ENCODE results near the gene KANSL2.
A peak's percentile ranks its signal among the peaks of the same experiment; 100 is the strongest.
"Not testable (repeated sequence)": the region's sequence is repeated elsewhere in the genome, so short reads cannot be mapped to it uniquely, and the experiment has no call there.

The KANSL2 gene

DNA sequence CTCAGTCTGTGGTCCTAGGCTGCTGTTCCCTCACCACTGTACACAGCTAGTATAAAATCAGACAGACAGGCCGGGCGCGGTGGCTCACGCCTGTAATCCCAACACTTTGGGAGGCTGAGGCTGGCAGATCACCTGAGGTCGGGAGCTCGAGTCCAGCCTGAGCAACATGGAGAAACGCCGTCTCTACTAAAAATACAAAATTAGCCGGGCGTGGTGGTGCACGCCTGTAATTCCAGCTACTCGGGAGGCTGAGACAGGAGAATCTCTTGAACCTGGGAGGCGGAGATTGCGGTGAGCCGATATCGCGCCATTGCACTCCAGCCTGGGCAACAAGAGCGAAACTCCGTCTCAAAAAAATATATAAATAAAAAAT lies 481 bp upstream of the KANSL2 start:
- not testable (repeated sequence) for DNase-seq

- no peak for DNase-seq
Measured at GRCh38 chr12:48681399-48681709, 684 bp downstream of the KANSL2 start.

GRCh38 chr12:48680861-48681260 lies 1.2 kb downstream of the KANSL2 start:
- no peak for DNase-seq

GRCh38 chr12:48678551-48679185 lies 3.4 kb downstream of the KANSL2 start:
- no peak for DNase-seq

- DNase-seq = no peak
Measured at GRCh38 chr12:48671231-48671856, 10.7 kb downstream of the KANSL2 start.

- no peak for DNase-seq
Measured at GRCh38 chr12:48668996-48669395, 13.0 kb downstream of the KANSL2 start.

DNA sequence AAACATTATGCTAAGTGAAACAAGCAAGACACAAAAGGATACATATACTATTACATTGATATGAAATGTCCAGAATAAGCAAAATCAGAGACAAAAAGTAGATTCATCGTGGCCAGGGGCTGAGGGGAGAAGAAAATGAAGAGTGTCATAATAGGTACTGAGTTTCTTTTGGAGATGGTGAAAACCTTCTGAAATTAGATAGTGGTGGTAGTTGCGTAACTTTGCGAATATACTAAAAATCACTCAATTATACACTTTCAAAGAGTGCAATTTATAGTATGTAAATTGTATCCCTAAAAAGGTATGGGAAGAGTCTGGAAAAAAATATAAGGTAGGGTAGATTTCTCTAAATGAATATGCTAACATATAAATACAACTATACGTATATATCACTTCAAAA lies 22.2 kb downstream of the KANSL2 start:
- no peak for DNase-seq

- DNase-seq = no peak
Measured at GRCh38 chr12:48651681-48652080, 30.4 kb downstream of the KANSL2 start.

- not testable (repeated sequence) for DNase-seq
Measured at GRCh38 chr12:48645354-48645753, 36.7 kb downstream of the KANSL2 start.

GRCh38 chr12:48643011-48643410 lies 39.0 kb downstream of the KANSL2 start:
- no peak for DNase-seq

DNA sequence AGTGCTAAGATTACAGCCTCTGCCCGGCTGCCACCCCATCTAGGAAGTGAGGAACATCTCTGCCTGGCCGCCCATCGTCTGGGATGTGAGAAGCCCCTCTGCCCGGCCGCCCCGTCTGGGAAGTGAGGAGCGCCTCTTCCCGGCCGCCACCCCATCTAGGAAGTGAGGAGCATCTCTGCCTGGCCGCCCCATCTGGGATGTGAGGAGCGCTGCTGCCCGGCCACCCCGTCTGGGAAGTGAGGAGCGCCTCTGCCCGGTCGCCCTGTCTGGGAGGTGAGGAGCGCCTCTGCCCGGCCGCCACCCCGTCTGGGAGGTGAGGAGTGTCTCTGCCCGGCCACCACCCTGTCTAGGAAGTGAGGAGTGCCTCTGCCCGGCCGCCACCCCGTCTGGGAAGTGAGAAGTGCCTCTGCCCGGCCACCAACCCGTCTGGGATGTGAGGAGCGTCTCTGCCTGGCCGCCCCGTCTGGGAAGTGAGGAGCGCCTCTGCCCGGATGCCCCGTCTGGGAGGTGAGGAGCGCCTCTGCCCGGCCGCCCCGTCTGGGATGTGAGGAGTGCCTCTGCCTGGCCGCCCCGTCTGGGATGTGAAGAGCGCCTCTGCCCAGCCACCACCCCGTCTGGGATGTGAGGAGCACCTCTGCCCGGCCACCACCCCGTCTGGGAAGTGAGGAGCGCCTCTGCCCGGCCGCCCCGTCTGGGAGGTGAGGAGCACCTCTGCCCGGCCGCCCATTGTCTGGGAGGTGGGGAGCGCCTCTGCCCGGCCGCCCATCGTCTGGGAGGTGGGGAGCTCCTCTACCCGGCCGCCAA lies 40.1 kb downstream of the KANSL2 start:
- DNase-seq = not testable (repeated sequence)

DNA sequence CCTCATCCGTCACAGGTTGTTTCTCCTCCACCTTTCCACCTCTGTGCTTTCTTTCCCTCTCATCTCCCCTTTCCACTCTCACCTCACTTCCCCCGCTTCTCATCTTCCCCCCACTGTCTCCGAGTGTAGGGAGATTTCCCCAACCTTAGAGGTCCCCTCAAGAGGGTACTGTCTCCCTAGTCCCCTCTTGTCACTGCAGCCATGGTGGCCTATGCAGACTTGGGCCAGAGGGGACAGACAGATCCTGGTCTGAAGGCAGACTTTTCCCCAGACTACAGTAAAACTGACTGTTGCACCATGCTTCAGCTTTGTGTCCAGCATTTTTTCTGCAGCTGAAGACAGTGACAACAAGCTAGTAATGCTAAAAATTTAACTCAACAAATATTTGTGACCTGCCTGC lies 41.2 kb downstream of the KANSL2 start:
- DNase-seq = no peak

DNA sequence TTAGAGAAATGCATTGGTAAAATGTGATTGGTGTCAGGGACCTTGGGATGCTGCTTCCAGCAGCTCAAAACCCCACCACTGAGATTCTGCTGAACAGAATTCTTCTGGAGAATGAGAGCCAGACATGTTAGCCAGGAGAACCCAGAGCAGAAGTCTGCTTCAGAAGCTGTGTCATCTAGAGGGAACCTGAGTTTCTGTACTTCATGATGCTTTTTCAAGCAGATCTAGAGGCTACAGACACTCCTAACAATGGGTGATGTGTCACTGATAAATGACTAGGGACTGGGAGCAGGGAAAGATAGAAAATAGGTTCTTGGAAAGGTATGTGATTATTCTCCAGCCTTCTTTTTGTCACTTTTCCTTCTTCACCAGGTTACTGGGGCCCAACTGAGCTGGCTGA lies 41.6 kb downstream of the KANSL2 start:
- no peak for DNase-seq

GRCh38 chr12:48631071-48631470 lies 51.0 kb downstream of the KANSL2 start:
- no peak for DNase-seq

- no peak for DNase-seq
Measured at GRCh38 chr12:48630346-48630745, 51.7 kb downstream of the KANSL2 start.

- DNase-seq = no peak
Measured at GRCh38 chr12:48629541-48629940, 52.5 kb downstream of the KANSL2 start.

- DNase-seq = no peak
Measured at GRCh38 chr12:48627556-48627955, 54.5 kb downstream of the KANSL2 start.

GRCh38 chr12:48622997-48623396 lies 59.0 kb downstream of the KANSL2 start:
- not testable (repeated sequence) for DNase-seq

- DNase-seq = peak; percentile 79
Measured at GRCh38 chr12:48618541-48618940, 63.5 kb downstream of the KANSL2 start.

DNA sequence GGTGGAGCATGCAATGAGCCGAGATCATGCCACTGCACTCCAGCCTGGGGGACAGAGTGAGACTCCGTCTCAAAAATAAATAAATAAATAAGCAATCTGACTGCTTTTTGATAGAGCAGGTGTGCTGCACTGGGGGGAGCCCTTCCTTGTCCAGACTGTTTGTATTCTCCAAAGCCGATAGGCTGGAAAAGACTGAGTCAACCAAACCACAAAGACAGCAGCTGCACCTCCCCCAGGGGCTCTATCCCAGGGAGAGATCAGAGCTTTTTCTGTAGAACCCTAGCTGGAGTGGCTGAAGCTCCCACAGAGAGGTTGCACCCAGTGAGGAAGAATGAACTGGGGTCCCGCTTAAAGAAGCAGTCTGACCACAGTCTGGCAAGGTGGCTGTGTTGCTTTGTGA lies 66.4 kb downstream of the KANSL2 start:
- no peak for DNase-seq

- no peak for DNase-seq
Measured at GRCh38 chr12:48613321-48613720, 68.7 kb downstream of the KANSL2 start.
